ENCODE data around the gene CAMK1G.

CAMK1G gene

GRCh38 chr1:209643285-209644020 is 59.9 kb downstream of the CAMK1G start:
- TF ChIP-seq JUND (IDR thresholded peaks at IDR 0.05; ENCODE audit: low read depth): no peak
- in situ Hi-C loops (cut with HindIII; ENCODE audit: low pct_unique_long_range_greater_than_20kb, low sequenced_read_pairs): no loop called here
- no peak for DNase-seq (ENCODE audit: low read depth in 1 of 2, low spot score in 1 of 2)

DNA sequence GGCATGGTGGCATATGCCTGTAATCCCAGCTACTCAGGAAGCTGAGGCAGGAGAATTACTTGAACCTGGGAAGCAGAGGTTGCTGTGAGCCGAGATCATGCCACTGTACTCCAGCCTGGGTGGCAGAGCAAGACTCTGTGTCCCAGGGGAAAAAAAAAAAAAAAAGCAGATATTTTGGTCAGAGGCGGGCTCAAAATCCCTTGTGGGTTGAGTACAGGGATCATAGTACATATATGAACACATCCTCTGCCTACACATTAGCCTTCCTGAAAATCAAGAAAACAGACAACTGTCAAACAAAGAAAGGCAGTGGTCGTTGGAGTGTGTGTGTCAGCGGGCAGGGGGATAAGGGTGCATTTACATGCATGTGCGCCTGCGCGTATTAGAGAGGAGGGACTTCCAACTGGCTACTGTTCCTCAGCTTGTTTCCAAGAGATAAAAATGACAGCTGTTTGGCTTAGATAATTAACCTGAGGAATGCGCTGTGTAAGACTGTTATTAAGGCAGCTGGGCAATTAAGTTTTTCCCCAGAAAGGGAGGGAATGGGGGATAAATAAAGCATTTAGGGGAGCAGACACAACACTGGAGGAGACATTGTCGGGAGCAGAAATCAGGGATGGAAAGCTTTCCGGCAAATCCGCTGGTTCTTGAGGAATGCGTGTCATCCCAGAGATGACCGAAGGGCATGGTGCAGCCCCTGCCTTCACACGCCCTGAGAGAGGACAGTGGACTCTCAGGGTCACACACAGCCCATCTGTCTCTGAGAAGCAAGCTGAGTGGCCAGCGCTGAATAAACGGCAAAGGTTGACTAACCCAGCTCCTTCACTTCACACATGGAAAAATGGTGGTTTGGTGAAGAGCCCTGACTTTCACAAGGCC is 62.3 kb downstream of the CAMK1G start:
- no peak for DNase-seq (ENCODE audit: low read depth in 1 of 2, low spot score in 1 of 2)
- TF ChIP-seq JUND (IDR thresholded peaks at IDR 0.05; ENCODE audit: low read depth): no peak

GRCh38 chr1:209646558-209646957 is 63.0 kb downstream of the CAMK1G start:
- no peak for DNase-seq (ENCODE audit: low read depth in 1 of 2, low spot score in 1 of 2)

More for the DNA sequence above, 62.3 kb downstream of the CAMK1G start:
- in situ Hi-C loops (cut with HindIII; ENCODE audit: low pct_unique_long_range_greater_than_20kb, low sequenced_read_pairs): no loop called here

GRCh38 chr1:209647156-209647555 is 63.6 kb downstream of the CAMK1G start:
- DNase-seq (ENCODE audit: low read depth in 1 of 2, low spot score in 1 of 2): no peak
- in situ Hi-C loops (cut with HindIII; ENCODE audit: low pct_unique_long_range_greater_than_20kb, low sequenced_read_pairs): no loop called here
- TF ChIP-seq JUND (IDR thresholded peaks at IDR 0.05; ENCODE audit: low read depth): no peak

More at GRCh38 chr1:209646558-209646957, 63.0 kb downstream of the CAMK1G start:
- in situ Hi-C loops (cut with HindIII; ENCODE audit: low pct_unique_long_range_greater_than_20kb, low sequenced_read_pairs): no loop called here
- TF ChIP-seq JUND (IDR thresholded peaks at IDR 0.05; ENCODE audit: low read depth): no peak

- no peak for TF ChIP-seq JUND (IDR thresholded peaks at IDR 0.05; ENCODE audit: low read depth)
- DNase-seq (ENCODE audit: low read depth in 1 of 2, low spot score in 1 of 2): no peak
- in situ Hi-C loops (cut with HindIII; ENCODE audit: low pct_unique_long_range_greater_than_20kb, low sequenced_read_pairs): no loop called here
Observed at GRCh38 chr1:209648346-209648745, 64.8 kb downstream of the CAMK1G start.

- in situ Hi-C loops (cut with HindIII; ENCODE audit: low pct_unique_long_range_greater_than_20kb, low sequenced_read_pairs): no loop called here
- DNase-seq (ENCODE audit: low read depth in 1 of 2, low spot score in 1 of 2): no peak
- no peak for TF ChIP-seq JUND (IDR thresholded peaks at IDR 0.05; ENCODE audit: low read depth)
Observed at GRCh38 chr1:209648931-209649776, 65.6 kb downstream of the CAMK1G start.

DNA sequence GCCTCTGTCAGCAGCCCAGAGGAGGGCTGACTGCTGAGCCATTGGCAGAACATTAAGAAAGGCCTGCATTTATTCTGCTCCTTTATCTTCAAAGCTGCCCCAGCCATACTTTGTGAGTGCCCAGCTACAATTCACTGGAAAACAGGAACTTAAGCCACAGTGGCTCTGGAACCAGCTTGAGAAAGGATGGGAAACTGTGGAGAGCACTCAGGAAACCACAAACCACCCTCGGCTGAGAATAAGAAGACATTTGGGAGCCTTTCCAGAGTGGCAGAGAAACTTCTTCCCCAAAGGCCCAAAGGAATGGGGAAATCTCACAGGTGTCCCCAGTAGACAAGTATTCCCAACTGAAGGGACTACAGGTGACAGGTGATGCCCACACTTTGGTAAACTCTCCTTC is 66.9 kb downstream of the CAMK1G start:
- DNase-seq (ENCODE audit: low read depth in 1 of 2, low spot score in 1 of 2): no peak
- in situ Hi-C loops (cut with HindIII; ENCODE audit: low pct_unique_long_range_greater_than_20kb, low sequenced_read_pairs): no loop called here
- TF ChIP-seq JUND (IDR thresholded peaks at IDR 0.05; ENCODE audit: low read depth): no peak

GRCh38 chr1:209651138-209651587 is 67.6 kb downstream of the CAMK1G start:
- in situ Hi-C loops (cut with HindIII; ENCODE audit: low pct_unique_long_range_greater_than_20kb, low sequenced_read_pairs): no loop called here
- DNase-seq (ENCODE audit: low read depth in 1 of 2, low spot score in 1 of 2): peak in 1 of 2 experiments; percentile 79
- TF ChIP-seq JUND (IDR thresholded peaks at IDR 0.05; ENCODE audit: low read depth): no peak

GRCh38 chr1:209652121-209652735 is 68.7 kb downstream of the CAMK1G start, which contains the start of gene LAMB3:
Gene LAMB3 (minus strand): TSS chr1:209652425. CDS start chr1:209650944, 1,481 bp downstream.
- TF ChIP-seq JUND (IDR thresholded peaks at IDR 0.05; ENCODE audit: low read depth): no peak
- in situ Hi-C loops (cut with HindIII; ENCODE audit: low pct_unique_long_range_greater_than_20kb, low sequenced_read_pairs): no loop called here
- no peak for DNase-seq (ENCODE audit: low read depth in 1 of 2, low spot score in 1 of 2)

DNA sequence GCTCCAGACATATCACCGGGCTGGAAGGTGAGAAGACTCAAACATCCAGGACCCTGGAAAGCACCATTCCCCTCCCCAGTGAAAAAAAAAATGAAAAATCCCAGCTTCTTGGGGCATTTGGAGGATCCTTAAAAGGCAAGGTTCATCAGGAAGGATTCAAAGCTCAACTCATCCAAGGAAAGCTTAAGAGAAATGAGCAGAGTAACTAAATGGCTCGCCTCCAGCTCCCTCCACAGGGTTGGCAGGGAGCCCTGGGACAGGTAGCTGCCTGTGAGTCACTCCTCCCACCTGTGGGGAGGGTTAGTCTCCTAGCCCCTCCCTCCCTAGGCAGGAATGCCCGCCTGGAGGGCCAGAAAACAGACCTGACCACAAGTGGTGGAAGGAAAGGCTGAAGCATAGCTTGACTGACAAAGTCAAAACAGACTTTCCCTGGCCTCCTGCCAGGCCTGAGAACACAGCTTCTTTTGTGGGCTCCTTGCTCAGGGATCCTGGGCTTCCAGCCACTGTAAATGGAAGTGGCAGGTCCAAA is 69.4 kb downstream of the CAMK1G start:
- no peak for TF ChIP-seq JUND (IDR thresholded peaks at IDR 0.05; ENCODE audit: low read depth)
- in situ Hi-C loops (cut with HindIII; ENCODE audit: low pct_unique_long_range_greater_than_20kb, low sequenced_read_pairs): no loop called here
- peak; percentile 78 to 99 for DNase-seq (ENCODE audit: low read depth in 1 of 2, low spot score in 1 of 2)

GRCh38 chr1:209653915-209654351 is 70.4 kb downstream of the CAMK1G start:
- in situ Hi-C loops (cut with HindIII; ENCODE audit: low pct_unique_long_range_greater_than_20kb, low sequenced_read_pairs): no loop called here
- no peak for DNase-seq (ENCODE audit: low read depth in 1 of 2, low spot score in 1 of 2)
- TF ChIP-seq JUND (IDR thresholded peaks at IDR 0.05; ENCODE audit: low read depth): no peak
